Fibroblast of pulmonary artery (primary cell): ENCODE data around the gene RASGRP2.

ENCODE experiments used
- DNase-seq: peaks from one replicate; pipeline ENCODE4 v3.0.0-alpha.2; 2010; ENCODE audit warnings: low read depth
- H3K4me3 ChIP-seq: replicated peaks from 2 replicates; pipeline ENCODE4 v1.5.1; 2011; ENCODE audit warnings: low read depth, mild to moderate bottlenecking, control low read depth, low read length, moderate library complexity
- CTCF ChIP-seq: IDR thresholded peaks from 2 replicates; pipeline ENCODE4 v1.5.1; 2011; ENCODE audit warnings: mild to moderate bottlenecking, control low read depth, low read length, inconsistent platforms; ENCODE audit errors: missing control alignments

Gene RASGRP2

DNA sequence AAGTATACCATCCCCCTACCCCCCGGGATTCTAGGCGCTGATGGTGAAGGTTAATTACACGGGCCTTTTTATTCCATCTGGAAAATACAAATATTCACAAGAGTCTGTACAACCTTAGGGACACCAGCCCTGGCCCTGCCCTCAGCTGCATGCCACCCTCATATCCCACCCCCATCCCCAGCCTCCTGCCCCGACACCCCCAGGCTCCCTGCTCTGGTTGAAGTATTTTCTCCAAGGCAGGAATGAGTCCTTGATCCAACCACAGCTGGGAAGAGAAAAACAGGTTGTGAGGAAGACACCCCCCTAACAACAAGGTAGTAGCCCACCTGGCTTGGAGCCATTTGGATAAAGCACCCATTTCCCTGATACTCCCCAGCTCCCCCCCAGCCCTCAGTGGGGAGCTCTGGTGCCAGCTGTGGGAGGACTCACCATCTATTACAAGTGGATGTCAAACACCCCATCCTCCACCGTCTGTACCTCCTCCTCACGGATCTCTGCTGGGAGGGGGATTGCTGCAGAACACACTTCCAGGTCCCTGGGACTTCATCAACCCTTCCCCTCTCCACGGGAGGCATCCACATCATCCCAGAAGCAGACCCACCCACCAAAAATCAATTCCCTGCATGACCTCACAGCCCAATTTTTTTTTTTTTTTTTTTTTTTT, 16.9 kb downstream of the RASGRP2 start:
- no peak for DNase-seq
- no peak overlapping the region for H3K4me3 ChIP-seq
- TF ChIP-seq CTCF, result no peak

DNA sequence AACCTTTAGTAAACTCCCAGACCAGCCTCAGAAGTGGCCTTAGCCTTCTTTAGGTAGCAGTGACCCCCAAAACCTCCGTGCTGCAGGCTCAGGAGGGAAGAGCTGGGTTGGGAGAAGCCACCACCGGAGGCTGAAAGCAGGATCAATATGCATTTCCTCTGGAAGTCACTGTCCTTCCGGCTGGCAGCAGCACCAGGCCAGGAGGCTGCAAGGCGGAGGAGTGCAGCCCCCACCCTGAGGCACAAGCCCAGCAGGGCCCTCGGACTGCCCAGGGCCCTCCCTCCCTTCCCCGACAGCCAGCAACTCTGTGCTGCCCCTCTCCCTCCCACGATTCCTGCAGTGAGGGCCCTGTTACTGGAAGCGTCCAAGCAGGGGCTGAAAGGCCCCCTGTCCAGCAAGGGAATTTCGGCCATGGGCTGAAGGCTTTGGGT, 17.7 kb downstream of the RASGRP2 start:
- DNase-seq, result no peak
- TF ChIP-seq CTCF, result no peak
- no peak overlapping the region for H3K4me3 ChIP-seq

- no peak for DNase-seq
- H3K4me3 ChIP-seq, result no peak overlapping the region
- no peak for TF ChIP-seq CTCF
Observed at GRCh38 chr11:64724863-64725532, 18.9 kb downstream of the RASGRP2 start.

DNA sequence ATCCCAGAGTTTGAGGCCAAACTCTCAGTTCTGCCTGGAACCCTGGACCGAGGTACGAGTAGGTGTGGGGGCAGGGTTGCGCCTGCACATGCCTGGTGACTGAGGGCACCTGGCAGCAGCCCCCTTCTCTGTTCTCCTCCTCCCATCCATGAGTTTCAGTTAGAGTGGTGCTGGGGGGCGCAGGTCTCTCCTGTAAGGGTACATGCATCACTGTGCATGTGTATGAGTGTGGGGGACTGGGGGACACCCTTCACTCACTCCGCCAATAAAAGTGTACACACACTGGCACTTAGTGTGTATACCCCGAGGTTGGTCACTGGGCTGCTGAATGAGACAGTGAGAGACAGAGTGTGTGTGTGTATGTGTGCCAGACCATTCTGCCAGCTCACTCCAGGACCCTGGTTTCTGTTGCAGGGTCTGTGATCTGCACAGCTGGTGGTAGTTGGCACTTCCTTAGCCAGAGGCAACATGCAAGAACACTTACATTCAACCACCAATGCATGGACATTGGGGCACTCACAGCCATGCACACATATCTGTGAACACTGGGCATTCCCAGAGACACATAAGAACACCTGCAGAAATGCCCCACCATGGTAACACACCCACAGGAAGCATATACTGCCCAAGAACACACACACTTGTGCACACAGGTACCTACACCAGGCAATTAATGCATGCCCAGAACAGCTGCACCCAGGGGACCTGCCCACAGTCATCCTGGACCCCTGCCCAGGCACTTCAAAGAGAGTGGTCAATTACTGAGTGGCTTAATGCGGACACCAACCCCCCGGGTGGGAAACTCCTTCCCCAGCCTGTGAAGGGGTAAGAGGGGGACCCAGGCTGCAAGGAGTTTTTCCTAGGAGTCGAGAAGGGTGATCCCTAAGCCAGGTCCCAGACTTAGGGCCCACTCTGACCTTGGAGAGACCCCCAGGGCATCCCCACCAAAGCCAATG, 19.8 kb downstream of the RASGRP2 start:
- H3K4me3 ChIP-seq, result no peak overlapping the region
- TF ChIP-seq CTCF, result no peak
- DNase-seq, result no peak

DNA sequence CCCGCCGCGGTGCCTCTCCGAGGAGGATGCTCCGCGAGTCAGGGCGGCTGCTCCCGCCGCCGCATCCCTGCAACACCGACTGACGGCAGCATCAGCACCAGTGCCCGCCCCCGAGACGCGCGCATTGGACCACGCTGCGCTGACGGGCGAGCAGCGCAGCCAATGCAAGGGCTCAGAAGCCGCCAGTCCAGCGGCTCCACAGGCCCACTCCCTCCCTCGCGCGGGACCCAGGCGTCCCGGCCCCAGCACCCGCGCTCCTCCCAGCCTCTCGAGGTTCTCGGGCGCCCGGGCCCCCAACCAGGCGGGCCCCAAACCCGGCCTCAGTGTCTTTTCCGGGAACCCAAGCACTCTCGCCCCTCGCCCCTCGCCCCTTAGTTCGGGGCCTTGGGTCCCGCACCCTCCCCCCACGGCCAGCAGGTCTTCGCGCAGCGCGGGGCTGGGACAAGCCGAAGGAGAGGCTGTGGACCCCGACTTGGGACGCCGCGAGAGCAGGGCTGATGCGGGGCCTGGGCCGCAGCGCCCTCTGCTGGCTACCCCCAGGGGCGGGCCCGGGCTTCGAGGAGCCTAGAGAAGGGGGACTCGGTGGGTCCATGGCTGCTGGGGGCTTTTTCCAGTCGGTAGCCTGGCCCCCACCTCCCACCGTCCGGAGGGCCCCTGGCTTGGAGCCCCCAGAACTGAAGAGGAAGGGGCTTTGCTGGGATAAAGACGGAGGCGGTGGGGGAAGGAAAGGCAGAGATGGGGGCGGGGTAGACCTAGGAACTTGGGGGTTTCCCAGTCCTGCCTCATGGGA, 20.6 kb downstream of the RASGRP2 start, which contains the start of gene NRXN2:
Gene NRXN2 (minus strand): TSS at position 81 of the 790 bp plus-strand sequence. CDS start 9,498 bp downstream, outside the sequence.
- H3K4me3 ChIP-seq, result peak within 1 kb of the TSS; percentile 63
- peak; percentile 77 for DNase-seq
- TF ChIP-seq CTCF, result peak; percentile 77
